ENCODE data around the gene LONP1.

The LONP1 gene

DNA sequence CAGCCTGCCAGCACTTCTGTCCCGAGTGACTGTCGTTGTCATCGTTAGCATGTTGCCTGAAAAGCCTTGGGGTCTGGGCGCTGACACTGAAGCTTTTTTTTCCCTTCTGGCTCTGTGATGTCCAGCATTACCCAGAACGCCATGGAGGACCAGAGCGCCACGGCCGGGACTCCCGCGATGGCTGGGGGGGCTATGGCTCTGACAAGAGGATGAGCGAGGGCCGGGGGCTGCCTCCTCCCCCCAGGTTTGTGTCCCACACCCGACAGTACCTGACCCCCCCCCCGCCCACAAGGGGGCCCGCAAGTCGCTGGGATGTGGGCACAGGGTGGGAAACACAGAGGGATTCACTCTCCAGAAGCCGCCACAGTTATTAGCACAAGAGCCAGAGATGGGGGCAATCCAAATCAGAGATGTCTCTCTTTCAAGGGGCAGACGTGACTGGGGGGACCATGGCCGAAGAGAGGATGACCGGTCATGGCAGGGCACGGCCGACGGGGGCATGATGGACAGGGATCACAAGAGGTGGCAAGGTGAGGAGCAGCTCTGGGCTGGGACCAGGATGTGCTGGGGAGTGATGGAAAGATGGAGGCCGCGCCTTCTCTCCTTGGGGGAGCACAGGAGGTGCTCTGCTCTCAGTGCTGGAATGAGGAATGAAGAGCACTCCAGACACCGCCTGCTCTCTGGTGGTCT is 52.9 kb downstream of the LONP1 start:
- Histone ChIP-seq H3K27ac (ENCODE audit: low read depth, low read length) (no peak overlapping the region), H3K9me3 (ENCODE audit: control insufficient read depth in 1 of 2, low read length in 2 of 2) (no peaks in the 10 kb centered on the region), H3K27me3 (ENCODE audit: control insufficient read depth in 1 of 2, insufficient read depth in 2 of 2, low read length in 2 of 2) (no peaks in the 10 kb centered on the region), H3K36me3 (ENCODE audit: control insufficient read depth in 1 of 2, insufficient read depth in 2 of 2, low read length in 2 of 2) (peaks cover 52 to 81% of the 10 kb centered on the region in 2 donors), H3K4me1 (ENCODE audit: control insufficient read depth in 1 of 2, insufficient read depth in 2 of 2, low read length in 2 of 2) (no peaks in the 10 kb centered on the region), H3K4me3 (ENCODE audit: low read depth in 1 of 2, low read length in 2 of 2) (no peak overlapping the region), H3K9ac (ENCODE audit: low read depth in 1 of 2, low read length in 2 of 2) (no peak overlapping the region)

DNA sequence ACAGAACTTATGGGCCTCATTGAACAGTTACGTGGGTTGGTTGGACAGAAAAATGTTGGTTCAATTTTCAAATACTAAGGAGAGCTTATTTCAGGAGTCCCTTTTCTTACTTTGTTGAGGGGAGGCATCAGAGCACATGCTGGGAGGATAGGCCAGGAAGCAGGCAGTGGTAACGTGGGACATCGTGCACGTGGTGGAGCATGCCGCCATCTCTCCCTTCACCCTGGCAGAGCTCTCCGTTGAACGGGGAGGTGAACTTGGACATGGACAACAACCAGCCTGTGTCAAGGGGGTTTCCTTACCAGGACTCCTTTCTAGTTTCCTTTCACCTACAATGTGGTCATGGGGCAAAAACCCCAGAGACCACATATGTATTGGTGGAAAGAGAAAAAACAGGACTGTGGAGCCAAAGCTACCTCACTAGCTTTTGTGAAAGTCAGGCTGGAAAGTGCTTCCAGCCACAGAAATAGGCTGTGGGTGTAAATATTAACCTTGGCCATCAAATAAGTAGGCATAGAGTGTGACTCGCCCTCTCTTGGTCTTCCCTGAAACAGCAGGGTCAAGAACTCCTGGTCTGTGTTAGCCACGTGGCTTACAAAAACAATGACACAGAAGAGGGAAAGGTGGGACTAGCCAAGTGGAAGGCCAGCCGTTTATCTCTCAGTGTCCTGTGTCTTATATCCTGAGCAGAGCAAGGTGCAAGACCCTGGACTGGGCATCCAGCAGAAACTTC is 54.0 kb downstream of the LONP1 start:
- Histone ChIP-seq H3K36me3 (ENCODE audit: control insufficient read depth in 1 of 2, insufficient read depth in 2 of 2, low read length in 2 of 2) (peaks cover 58 to 84% of the 10 kb centered on the region in 2 donors), H3K4me1 (ENCODE audit: control insufficient read depth in 1 of 2, insufficient read depth in 2 of 2, low read length in 2 of 2) (no peaks in the 10 kb centered on the region), H3K27ac (ENCODE audit: low read depth, low read length) (no peak overlapping the region), H3K4me3 (ENCODE audit: low read depth in 1 of 2, low read length in 2 of 2) (no peak overlapping the region), H3K27me3 (ENCODE audit: control insufficient read depth in 1 of 2, insufficient read depth in 2 of 2, low read length in 2 of 2) (no peaks in the 10 kb centered on the region), H3K9me3 (ENCODE audit: control insufficient read depth in 1 of 2, low read length in 2 of 2) (no peaks in the 10 kb centered on the region), H3K9ac (ENCODE audit: low read depth in 1 of 2, low read length in 2 of 2) (no peak overlapping the region)

DNA sequence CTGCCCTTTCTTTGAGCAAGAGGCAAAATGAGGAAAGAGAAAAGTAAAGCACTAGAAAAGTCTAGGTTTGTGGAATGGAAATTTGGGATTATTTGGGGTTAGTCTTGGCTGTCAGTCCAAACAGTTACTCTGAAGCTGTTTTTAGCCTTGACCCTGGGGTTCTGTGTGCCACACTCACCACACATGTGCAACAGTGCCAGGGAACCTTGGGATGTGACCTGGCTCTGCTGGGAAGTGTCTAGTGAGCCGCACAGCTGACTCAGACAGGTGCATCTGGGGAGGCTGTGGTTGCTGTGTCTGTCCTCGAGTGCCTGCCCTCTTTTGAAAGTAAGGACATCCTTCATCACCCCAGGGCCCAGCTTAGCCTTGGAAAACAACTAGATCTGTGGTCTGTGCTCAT is 55.4 kb downstream of the LONP1 start:
- no peak overlapping the region for H3K9ac ChIP-seq (ENCODE audit: low read depth in 1 of 2, low read length in 2 of 2)
- no peak overlapping the region for H3K27ac ChIP-seq (ENCODE audit: low read depth, low read length)
- no peaks in the 10 kb centered on the region for H3K27me3 ChIP-seq (ENCODE audit: control insufficient read depth in 1 of 2, insufficient read depth in 2 of 2, low read length in 2 of 2)
- H3K4me3 ChIP-seq (ENCODE audit: low read depth in 1 of 2, low read length in 2 of 2): no peak overlapping the region
- H3K9me3 ChIP-seq (ENCODE audit: control insufficient read depth in 1 of 2, low read length in 2 of 2): no peaks in the 10 kb centered on the region
- no peaks in the 10 kb centered on the region for H3K4me1 ChIP-seq (ENCODE audit: control insufficient read depth in 1 of 2, insufficient read depth in 2 of 2, low read length in 2 of 2)
- H3K36me3 ChIP-seq (ENCODE audit: control insufficient read depth in 1 of 2, insufficient read depth in 2 of 2, low read length in 2 of 2): peaks cover 57 to 94% of the 10 kb centered on the region in 2 donors

DNA sequence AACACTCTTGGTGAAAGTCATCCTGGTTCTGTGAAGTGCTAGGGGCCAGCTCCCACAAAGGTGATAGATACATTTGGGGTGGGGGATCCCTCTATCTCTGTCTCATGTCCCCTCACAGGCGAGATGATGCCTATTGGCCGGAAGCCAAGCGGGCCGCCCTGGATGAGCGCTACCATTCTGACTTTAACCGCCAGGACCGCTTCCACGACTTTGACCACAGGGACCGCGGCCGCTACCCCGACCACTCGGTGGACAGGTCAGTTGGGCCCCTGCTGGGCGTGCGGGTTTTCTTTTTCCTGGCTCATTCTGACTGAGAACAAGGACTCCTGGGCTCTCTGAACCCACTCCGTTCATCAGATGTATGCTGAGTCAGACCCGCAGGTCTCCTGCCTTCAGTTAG is 56.0 kb downstream of the LONP1 start:
- no peaks in the 10 kb centered on the region for H3K4me1 ChIP-seq (ENCODE audit: control insufficient read depth in 1 of 2, insufficient read depth in 2 of 2, low read length in 2 of 2)
- no peak overlapping the region for H3K9ac ChIP-seq (ENCODE audit: low read depth in 1 of 2, low read length in 2 of 2)
- H3K27me3 ChIP-seq (ENCODE audit: control insufficient read depth in 1 of 2, insufficient read depth in 2 of 2, low read length in 2 of 2): no peaks in the 10 kb centered on the region
- H3K4me3 ChIP-seq (ENCODE audit: low read depth in 1 of 2, low read length in 2 of 2): no peak overlapping the region
- H3K27ac ChIP-seq (ENCODE audit: low read depth, low read length): no peak overlapping the region
- no peaks in the 10 kb centered on the region for H3K9me3 ChIP-seq (ENCODE audit: control insufficient read depth in 1 of 2, low read length in 2 of 2)
- H3K36me3 ChIP-seq (ENCODE audit: control insufficient read depth in 1 of 2, insufficient read depth in 2 of 2, low read length in 2 of 2): peaks cover 52 to 92% of the 10 kb centered on the region in 2 donors

DNA sequence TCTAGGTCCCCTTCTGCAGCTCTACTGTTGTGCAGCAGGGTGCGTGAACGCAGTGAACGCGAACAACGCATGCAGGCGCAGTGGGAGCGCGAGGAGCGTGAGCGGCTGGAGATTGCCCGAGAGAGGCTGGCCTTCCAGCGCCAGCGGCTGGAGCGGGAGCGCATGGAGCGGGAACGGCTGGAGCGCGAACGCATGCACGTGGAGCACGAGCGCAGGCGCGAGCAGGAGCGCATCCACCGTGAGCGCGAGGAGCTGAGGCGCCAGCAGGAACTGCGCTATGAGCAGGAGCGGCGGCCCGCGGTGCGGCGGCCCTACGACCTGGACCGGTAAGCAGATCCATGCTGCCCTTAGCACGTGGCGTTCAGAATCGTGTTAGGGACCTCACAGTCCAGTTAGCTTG is 58.5 kb downstream of the LONP1 start:
- Histone ChIP-seq H3K4me1 (ENCODE audit: control insufficient read depth in 1 of 2, insufficient read depth in 2 of 2, low read length in 2 of 2) (no peaks in the 10 kb centered on the region), H3K36me3 (ENCODE audit: control insufficient read depth in 1 of 2, insufficient read depth in 2 of 2, low read length in 2 of 2) (peaks cover 48 to 92% of the 10 kb centered on the region in 2 donors), H3K4me3 (ENCODE audit: low read depth in 1 of 2, low read length in 2 of 2) (no peak overlapping the region), H3K9me3 (ENCODE audit: control insufficient read depth in 1 of 2, low read length in 2 of 2) (no peaks in the 10 kb centered on the region), H3K9ac (ENCODE audit: low read depth in 1 of 2, low read length in 2 of 2) (no peak overlapping the region), H3K27ac (ENCODE audit: low read depth, low read length) (no peak overlapping the region), H3K27me3 (ENCODE audit: control insufficient read depth in 1 of 2, insufficient read depth in 2 of 2, low read length in 2 of 2) (no peaks in the 10 kb centered on the region)

DNA sequence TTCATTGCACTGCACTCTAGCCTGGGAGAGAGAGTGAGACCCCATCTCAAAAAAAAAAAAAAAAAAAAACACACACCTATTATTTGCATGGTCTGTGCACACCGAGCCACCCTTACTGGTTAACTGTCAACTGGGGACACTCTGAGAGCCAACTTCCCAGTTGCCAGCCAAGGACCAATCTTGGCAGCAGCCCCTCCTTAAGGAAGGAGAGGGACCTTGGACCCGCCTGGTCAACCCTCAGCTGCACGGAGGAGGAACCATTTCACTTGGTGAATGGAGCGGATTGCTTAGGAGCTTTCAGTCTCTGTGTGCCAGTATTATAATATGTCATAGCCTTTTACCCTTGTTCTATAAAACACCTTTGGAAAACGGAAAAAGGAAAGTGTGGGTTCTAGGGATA is 64.5 kb downstream of the LONP1 start:
- Histone ChIP-seq H3K27ac (ENCODE audit: low read depth, low read length) (no peak overlapping the region), H3K4me1 (ENCODE audit: control insufficient read depth in 1 of 2, insufficient read depth in 2 of 2, low read length in 2 of 2) (peaks cover 0 to 6% of the 10 kb centered on the region in 2 donors), H3K9ac (ENCODE audit: low read depth in 1 of 2, low read length in 2 of 2) (no peak overlapping the region), H3K27me3 (ENCODE audit: control insufficient read depth in 1 of 2, insufficient read depth in 2 of 2, low read length in 2 of 2) (no peaks in the 10 kb centered on the region), H3K9me3 (ENCODE audit: control insufficient read depth in 1 of 2, low read length in 2 of 2) (no peaks in the 10 kb centered on the region), H3K36me3 (ENCODE audit: control insufficient read depth in 1 of 2, insufficient read depth in 2 of 2, low read length in 2 of 2) (peaks cover 48 to 80% of the 10 kb centered on the region in 2 donors), H3K4me3 (ENCODE audit: low read depth in 1 of 2, low read length in 2 of 2) (no peak overlapping the region)

DNA sequence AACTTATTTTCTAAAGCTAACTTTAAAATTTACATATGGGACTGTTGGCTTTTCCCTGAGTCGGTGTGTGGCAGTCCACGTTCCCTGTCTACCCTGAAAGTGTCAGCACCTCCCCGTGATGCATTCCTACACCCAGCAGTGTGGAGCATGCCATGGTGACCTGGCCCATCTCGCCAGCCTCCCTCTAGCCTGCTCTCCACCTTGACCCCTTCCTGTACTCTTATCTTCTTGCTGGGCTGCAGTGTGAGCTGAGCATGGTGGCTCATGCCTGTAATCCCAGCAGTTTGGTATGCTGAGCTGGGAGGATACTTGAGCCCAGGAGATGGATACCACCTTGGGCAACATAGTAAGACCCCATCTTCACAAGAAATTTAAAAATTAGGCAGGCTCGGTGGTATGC is 65.0 kb downstream of the LONP1 start:
- Histone ChIP-seq H3K9me3 (ENCODE audit: control insufficient read depth in 1 of 2, low read length in 2 of 2) (no peaks in the 10 kb centered on the region), H3K4me1 (ENCODE audit: control insufficient read depth in 1 of 2, insufficient read depth in 2 of 2, low read length in 2 of 2) (peaks cover 0 to 6% of the 10 kb centered on the region in 2 donors), H3K4me3 (ENCODE audit: low read depth in 1 of 2, low read length in 2 of 2) (no peak overlapping the region), H3K27me3 (ENCODE audit: control insufficient read depth in 1 of 2, insufficient read depth in 2 of 2, low read length in 2 of 2) (no peaks in the 10 kb centered on the region), H3K27ac (ENCODE audit: low read depth, low read length) (no peak overlapping the region), H3K36me3 (ENCODE audit: control insufficient read depth in 1 of 2, insufficient read depth in 2 of 2, low read length in 2 of 2) (peaks cover 52 to 80% of the 10 kb centered on the region in 2 donors), H3K9ac (ENCODE audit: low read depth in 1 of 2, low read length in 2 of 2) (no peak overlapping the region)

DNA sequence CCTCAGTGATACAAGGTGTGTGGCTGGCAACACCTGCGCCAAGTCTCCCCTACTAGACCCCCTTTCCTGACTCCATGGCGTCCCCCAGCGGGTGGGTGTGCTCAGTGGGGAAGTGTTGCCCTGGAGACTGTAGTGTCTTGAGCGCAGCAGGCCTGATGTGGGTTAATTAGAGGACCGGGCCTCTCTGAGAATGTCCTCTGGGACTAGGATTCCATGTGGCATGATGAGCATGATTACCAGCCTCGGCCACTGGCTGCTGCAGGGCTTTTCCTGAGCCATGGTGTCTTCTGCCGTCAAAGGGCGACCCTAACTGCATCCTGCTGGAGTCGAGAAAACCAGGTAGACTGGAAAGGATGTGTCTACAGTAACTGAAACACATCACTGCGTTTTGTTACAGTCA is 67.7 kb downstream of the LONP1 start:
- no peak overlapping the region for H3K4me3 ChIP-seq (ENCODE audit: low read depth in 1 of 2, low read length in 2 of 2)
- peaks cover 59 to 79% of the 10 kb centered on the region in 2 donors for H3K36me3 ChIP-seq (ENCODE audit: control insufficient read depth in 1 of 2, insufficient read depth in 2 of 2, low read length in 2 of 2)
- H3K9ac ChIP-seq (ENCODE audit: low read depth in 1 of 2, low read length in 2 of 2): no peak overlapping the region
- H3K27ac ChIP-seq (ENCODE audit: low read depth, low read length): no peak overlapping the region
- H3K9me3 ChIP-seq (ENCODE audit: control insufficient read depth in 1 of 2, low read length in 2 of 2): no peaks in the 10 kb centered on the region
- no peaks in the 10 kb centered on the region for H3K27me3 ChIP-seq (ENCODE audit: control insufficient read depth in 1 of 2, insufficient read depth in 2 of 2, low read length in 2 of 2)
- H3K4me1 ChIP-seq (ENCODE audit: control insufficient read depth in 1 of 2, insufficient read depth in 2 of 2, low read length in 2 of 2): peaks cover 0 to 6% of the 10 kb centered on the region in 2 donors

DNA sequence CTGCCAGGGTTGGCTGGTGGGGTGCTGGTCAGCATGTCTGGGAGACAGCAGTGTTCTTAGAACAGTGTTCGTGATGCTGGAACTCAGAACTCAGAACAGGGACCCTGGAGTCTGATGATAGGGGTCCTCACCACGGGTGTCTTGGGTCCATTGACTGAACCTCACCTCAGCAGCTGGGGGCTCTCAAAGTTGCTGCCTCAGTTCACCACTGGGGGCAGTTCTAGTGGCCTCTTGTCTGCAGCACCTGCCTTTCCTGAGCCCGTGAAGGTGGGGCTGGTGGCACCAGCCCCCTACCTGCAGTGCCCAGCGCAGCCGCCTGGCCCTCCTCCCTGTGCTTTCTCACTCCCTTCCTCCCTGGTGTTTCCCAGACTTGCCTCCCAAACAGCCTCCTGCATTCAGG is 68.6 kb downstream of the LONP1 start:
- no peak overlapping the region for H3K4me3 ChIP-seq (ENCODE audit: low read depth in 1 of 2, low read length in 2 of 2)
- peaks cover 0 to 6% of the 10 kb centered on the region in 2 donors for H3K4me1 ChIP-seq (ENCODE audit: control insufficient read depth in 1 of 2, insufficient read depth in 2 of 2, low read length in 2 of 2)
- no peaks in the 10 kb centered on the region for H3K9me3 ChIP-seq (ENCODE audit: control insufficient read depth in 1 of 2, low read length in 2 of 2)
- H3K27me3 ChIP-seq (ENCODE audit: control insufficient read depth in 1 of 2, insufficient read depth in 2 of 2, low read length in 2 of 2): no peaks in the 10 kb centered on the region
- H3K36me3 ChIP-seq (ENCODE audit: control insufficient read depth in 1 of 2, insufficient read depth in 2 of 2, low read length in 2 of 2): peaks cover 64 to 80% of the 10 kb centered on the region in 2 donors
- H3K27ac ChIP-seq (ENCODE audit: low read depth, low read length): no peak overlapping the region
- no peak overlapping the region for H3K9ac ChIP-seq (ENCODE audit: low read depth in 1 of 2, low read length in 2 of 2)

DNA sequence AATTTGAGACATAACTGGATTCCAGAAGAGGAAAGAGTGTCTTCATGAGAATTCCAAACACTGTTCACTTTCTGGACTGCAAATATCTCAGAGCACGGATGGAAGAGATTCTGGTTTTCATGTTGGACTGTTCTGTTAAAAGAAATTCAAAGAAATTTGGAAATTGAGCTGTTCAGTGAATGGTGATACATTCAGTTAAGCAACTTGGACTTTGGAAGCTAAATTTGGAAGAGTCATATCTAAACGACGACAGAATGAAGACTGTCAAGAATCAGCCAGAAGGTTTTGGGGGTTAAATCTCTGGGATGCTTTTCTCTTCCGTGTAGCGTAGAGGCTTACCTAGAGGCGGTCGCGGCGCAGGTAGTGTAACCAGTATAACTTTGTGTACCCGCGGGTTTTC is 71.5 kb downstream of the LONP1 start:
- no peak overlapping the region for H3K9ac ChIP-seq (ENCODE audit: low read depth in 1 of 2, low read length in 2 of 2)
- H3K4me3 ChIP-seq (ENCODE audit: low read depth in 1 of 2, low read length in 2 of 2): no peak overlapping the region
- H3K4me1 ChIP-seq (ENCODE audit: control insufficient read depth in 1 of 2, insufficient read depth in 2 of 2, low read length in 2 of 2): no peaks in the 10 kb centered on the region
- H3K27ac ChIP-seq (ENCODE audit: low read depth, low read length): no peak overlapping the region
- H3K36me3 ChIP-seq (ENCODE audit: control insufficient read depth in 1 of 2, insufficient read depth in 2 of 2, low read length in 2 of 2): peaks cover 70 to 86% of the 10 kb centered on the region in 2 donors
- no peaks in the 10 kb centered on the region for H3K9me3 ChIP-seq (ENCODE audit: control insufficient read depth in 1 of 2, low read length in 2 of 2)
- H3K27me3 ChIP-seq (ENCODE audit: control insufficient read depth in 1 of 2, insufficient read depth in 2 of 2, low read length in 2 of 2): no peaks in the 10 kb centered on the region
